IMR-90 (cell line): ENCODE measurements around the gene FXYD6. TPM values are rescaled to one million over a fixed set of nuclear protein-coding genes. Genes with fewer than 3 reads are reported as not detected.

Experiments used
- ATAC-seq: fragments of 200-7000 bp; cut with Tn5 transposase; 2 replicates; pipeline ENCODE4 v1.9.1; 2020; ENCODE audit warnings: low read depth, mild to moderate bottlenecking, moderate library complexity
- BruUV-seq: library from RNA; stranded (reverse); fragments of 400-500 nt; replicated peaks from 2 replicates; lab custom pipeline; 2021; lab: Mats Ljungman, UMichigan
- CTCF ChIA-PET: fragments of 300-600 bp; formaldehyde crosslinking; extraction: SDS; loops from one replicate; lab custom pipeline; 2021; ENCODE audit warnings: antibody characterized with exemption; lab: Yijun Ruan, JAX
- POLR2A ChIA-PET: fragments of 300-600 bp; sonication (Branson Sonifier 250); formaldehyde crosslinking; loops from one replicate; lab custom pipeline; 2022; ENCODE audit warnings: antibody characterized with exemption; ENCODE audit not compliant: unreplicated experiment; lab: Charles Lee
- DNase-seq: peaks from one replicate; pipeline ENCODE4 v3.0.0; 2013
- H2AFZ ChIP-seq: replicated peaks from 2 replicates; pipeline ENCODE3; 2013; ENCODE audit warnings: low read length, mild to moderate bottlenecking; ENCODE audit not compliant: poor library complexity
- H2AK5ac ChIP-seq: 2 replicates; pipeline ENCODE4 v1.6.1; 2013; ENCODE audit warnings: low read depth, low read length, inconsistent platforms
- H2AK9ac ChIP-seq: replicated peaks from 2 replicates; pipeline ENCODE3; 2013; ENCODE audit warnings: mild to moderate bottlenecking, low read depth, low read length, moderate library complexity; ENCODE audit not compliant: poor library complexity
- H2BK120ac ChIP-seq: 2 replicates; pipeline ENCODE4 v1.6.1; 2013; ENCODE audit warnings: low read depth, low read length, inconsistent platforms
- H2BK15ac ChIP-seq: 3 replicates; pipeline ENCODE4 v1.6.1; 2013; ENCODE audit warnings: low read depth, low read length, inconsistent platforms
- H2BK20ac ChIP-seq: 2 replicates; pipeline ENCODE4 v1.6.1; 2013; ENCODE audit warnings: low read depth, mild to moderate bottlenecking, inconsistent platforms, low read length, moderate library complexity
- H2BK5ac ChIP-seq: 2 replicates; pipeline ENCODE4 v1.6.1; 2013; ENCODE audit warnings: mild to moderate bottlenecking, low read depth, low read length, inconsistent platforms; ENCODE audit not compliant: poor library complexity, severe bottlenecking
- H3K14ac ChIP-seq: replicated peaks from 2 replicates; pipeline ENCODE4 v1.6.1; 2013; ENCODE audit warnings: low read depth, low read length, inconsistent platforms
- H3K18ac ChIP-seq: 2 replicates; pipeline ENCODE4 v1.6.1; 2013; ENCODE audit warnings: low read depth, low read length, control low read depth
- H3K23ac ChIP-seq: 2 replicates; pipeline ENCODE4 v1.6.1; 2013; ENCODE audit warnings: low read depth, low read length, inconsistent platforms
- H3K27ac ChIP-seq: 2 replicates; pipeline ENCODE4 v1.5.1; 2013; ENCODE audit warnings: mild to moderate bottlenecking, control low read depth, low read length; ENCODE audit not compliant: insufficient read depth
- H3K27me3 ChIP-seq: 2 replicates; pipeline ENCODE4 v1.6.1; 2013; ENCODE audit warnings: low read length; ENCODE audit not compliant: control insufficient read depth, insufficient read depth
- H3K36me3 ChIP-seq: 2 replicates; pipeline ENCODE4 v1.6.1; 2013; ENCODE audit warnings: low read length, mixed read lengths; ENCODE audit not compliant: control insufficient read depth, insufficient read depth
- H3K4ac ChIP-seq: 2 replicates; pipeline ENCODE4 v1.6.1; 2013; ENCODE audit warnings: low read depth, low read length, inconsistent platforms
- H3K4me1 ChIP-seq: 2 replicates; pipeline ENCODE4 v1.6.1; 2013; ENCODE audit warnings: low read length, mixed read lengths; ENCODE audit not compliant: control insufficient read depth, insufficient read depth
- H3K4me2 ChIP-seq: 2 replicates; pipeline ENCODE4 v1.6.1; 2013; ENCODE audit warnings: low read depth, mild to moderate bottlenecking, control low read depth, low read length, moderate library complexity
- H3K4me3 ChIP-seq: 2 replicates; pipeline ENCODE4 v1.5.1; 2013; ENCODE audit warnings: low read depth, mild to moderate bottlenecking, control low read depth, low read length, moderate library complexity; ENCODE audit not compliant: insufficient read depth
- H3K56ac ChIP-seq: 2 replicates; pipeline ENCODE4 v1.6.1; 2013; ENCODE audit warnings: low read length, inconsistent platforms; ENCODE audit not compliant: insufficient read depth; ENCODE audit errors: extremely low read depth
- H3K79me1 ChIP-seq, 2 experiments: 2 replicates each; pipeline ENCODE4 v1.6.1; 2013; ENCODE audit warnings: low read length in 2 of 2, inconsistent platforms in 1 of 2, low read depth in 1 of 2
- H3K9ac ChIP-seq: 2 replicates; pipeline ENCODE4 v1.6.1; 2013; ENCODE audit warnings: low read depth, low read length, control low read depth
- H3K9me1 ChIP-seq: 2 replicates; pipeline ENCODE4 v1.6.1; 2013; ENCODE audit warnings: low read length, inconsistent platforms; ENCODE audit not compliant: insufficient read depth
- H3K9me3 ChIP-seq: 2 replicates; pipeline ENCODE4 v1.6.1; 2013; ENCODE audit warnings: low read length; ENCODE audit not compliant: control insufficient read depth, insufficient read depth
- H4K20me1 ChIP-seq: 2 replicates; pipeline ENCODE4 v1.6.1; 2013; ENCODE audit warnings: low read length, inconsistent platforms; ENCODE audit not compliant: insufficient read depth
- H4K5ac ChIP-seq: 2 replicates; pipeline ENCODE4 v1.6.1; 2013; ENCODE audit warnings: mild to moderate bottlenecking, low read depth, low read length, control low read depth
- H4K8ac ChIP-seq, 2 experiments: 2 replicates each; pipeline ENCODE4 v1.6.1; 2013; ENCODE audit warnings: low read depth in 2 of 2, low read length in 2 of 2, control low read depth in 1 of 2, inconsistent platforms in 1 of 2
- H4K91ac ChIP-seq: 2 replicates; pipeline ENCODE4 v1.6.1; 2013; ENCODE audit warnings: low read depth, low read length, inconsistent platforms; ENCODE audit not compliant: insufficient read depth
- BHLHE40 ChIP-seq: fragments of 150-350 bp; IDR thresholded peaks from 2 replicates; pipeline ENCODE4 v1.6.1; 2016; ENCODE audit warnings: mild to moderate bottlenecking, low read depth, low read length
- CEBPB ChIP-seq: IDR thresholded peaks from 2 replicates; pipeline ENCODE4 v1.6.1; 2012; ENCODE audit warnings: low read depth, low read length, improper control_type of control experiment
- CHD1 ChIP-seq: IDR thresholded peaks from 2 replicates; pipeline ENCODE4 v1.6.1; 2012; ENCODE audit warnings: low read depth, low read length, improper control_type of control experiment
- FOS ChIP-seq: fragments of 150-350 bp; IDR thresholded peaks from 2 replicates; pipeline ENCODE4 v1.6.1; 2016; ENCODE audit warnings: low read depth, low read length
- MAFK ChIP-seq: IDR thresholded peaks from 2 replicates; pipeline ENCODE4 v1.6.1; 2012; ENCODE audit warnings: low read depth, low read length, improper control_type of control experiment
- MAZ ChIP-seq: IDR thresholded peaks from 2 replicates; pipeline ENCODE4 v1.6.1; 2012; ENCODE audit warnings: low read depth, mild to moderate bottlenecking, low read length, improper control_type of control experiment, moderate library complexity, borderline replicate concordance
- NFE2L2 ChIP-seq: fragments of 150-350 bp; IDR thresholded peaks from 2 replicates; pipeline ENCODE4 v1.6.1; 2016; ENCODE audit warnings: low read depth, mild to moderate bottlenecking, low read length
- POLR2A ChIP-seq: IDR thresholded peaks from 2 replicates; pipeline ENCODE4 v1.6.1; 2012; ENCODE audit warnings: mild to moderate bottlenecking, low read depth, low read length
- RAD21 ChIP-seq: IDR thresholded peaks from 2 replicates; pipeline ENCODE4 v1.6.1; 2012; ENCODE audit warnings: low read length, improper control_type of control experiment
- RFX5 ChIP-seq: IDR thresholded peaks from 2 replicates; pipeline ENCODE4 v1.8.0; 2012; ENCODE audit warnings: low read depth, mild to moderate bottlenecking, low read length, moderate library complexity
- SMC3 ChIP-seq: fragments of 150-350 bp; IDR thresholded peaks from 2 replicates; pipeline ENCODE4 v1.6.1; 2016; ENCODE audit warnings: low read depth, mild to moderate bottlenecking, antibody characterized with exemption, low read length, moderate library complexity
- WGBS, 2 experiments: methylation state at CpG; one replicate each; pipeline versions ENCODE4 v1.1.5 to v1.1.7; 2013; ENCODE audit warnings: missing lambda C conversion rate in 2 of 2; ENCODE audit not compliant: insufficient read length in 1 of 2; ENCODE audit errors: extremely low coverage in 2 of 2; 5-methylcytosine and 5-hydroxymethylcytosine counted together
- dilution Hi-C: fragments of 300-500 bp; cut with HindIII; formaldehyde crosslinking; loops from one replicate; pipeline ENCODE4 v1.14.3; 2018; ENCODE audit warnings: low sequenced_read_pairs; ENCODE audit not compliant: unreplicated experiment
- in situ Hi-C: fragments of 300-500 bp; cut with MboI; formaldehyde crosslinking; loops from 3 replicates; pipeline ENCODE4 v1.14.3; 2019; ENCODE audit warnings: low sequenced_read_pairs, inconsistent platforms, mixed read lengths
- intact Hi-C: fragments of 100-400 bp; cut with micrococcal nuclease; formaldehyde crosslinking; loops from 2 replicates; pipeline ENCODE4 v1.10.0; 2022
- polyA plus RNA-seq, 3 experiments: library from polyadenylated mRNA; depleted of rRNA; stranded (reverse); fragments of >200 nt; gene quantifications; 2 replicates each; pipeline ENCODE4 v1.2.3, GENCODE V29; 2012; ENCODE audit warnings: low replicate concordance in 1 of 3
- total RNA-seq: library from RNA; depleted of rRNA; stranded (reverse); fragments of >200 nt; gene quantifications from 2 replicates; pipeline ENCODE4 v1.2.3, GENCODE V29; 2012
- TF ChIP-seq, protein P1 (sequence below): conservative IDR thresholded peaks from 2 replicates; pipeline ENCODE4 v1.5.1; 2012; ENCODE audit warnings: mild to moderate bottlenecking, low read depth, low read length, improper control_type of control experiment
- TF ChIP-seq, protein P2 (sequence below): fragments of 150-350 bp; IDR thresholded peaks from 2 replicates; pipeline ENCODE4 v1.6.1; 2017; ENCODE audit warnings: mild to moderate bottlenecking, antibody characterized with exemption, low read length, low read depth
- TF ChIP-seq, protein P3 (sequence below): fragments of 150-350 bp; IDR thresholded peaks from 2 replicates; pipeline ENCODE4 v1.6.1; 2016; ENCODE audit warnings: low read depth, mild to moderate bottlenecking, low read length, moderate library complexity, borderline replicate concordance

Gene FXYD6
- total and polyA plus RNA-seq, 2 of the 4 experiments (the other 2 are of a cell fraction): 0.32 TPM; not detected in 1

DNA sequence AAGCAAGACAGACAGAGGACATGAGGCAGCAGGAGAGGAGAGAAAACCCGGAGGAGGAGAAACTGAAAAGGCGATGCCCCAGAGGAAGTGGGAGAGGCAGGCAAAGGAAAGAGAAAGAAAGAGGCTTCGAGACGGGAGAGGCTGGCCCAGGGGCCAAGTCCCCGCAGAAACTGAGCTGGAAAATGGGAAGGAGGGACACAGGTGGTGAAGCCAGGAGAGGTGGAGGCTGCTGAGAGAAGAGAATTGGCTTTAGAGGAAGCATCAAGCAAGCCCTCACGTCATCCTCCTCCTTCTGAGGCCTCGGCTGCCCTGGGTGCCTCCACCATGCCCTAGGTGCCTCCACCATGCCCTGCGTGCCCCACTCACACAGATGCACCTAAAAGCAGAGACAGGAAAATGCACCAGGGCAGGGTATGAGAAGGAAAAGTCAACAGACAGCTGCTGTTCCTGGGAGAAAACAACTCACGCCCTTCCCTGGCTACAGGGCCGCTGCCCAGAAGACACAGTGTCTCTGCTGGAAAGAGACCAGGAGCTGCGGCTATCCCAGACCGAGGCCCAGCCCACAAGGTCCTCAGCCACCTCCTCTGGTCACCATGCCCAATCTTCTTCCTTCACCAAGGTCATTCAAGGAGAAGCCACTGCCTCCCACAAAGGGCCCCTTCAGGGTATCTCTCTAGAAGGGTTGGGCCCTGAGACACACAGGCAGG, 14.3 kb downstream of the FXYD6 start:
- CTCF ChIA-PET: no interaction called here
- intact Hi-C loops: no loop called here
- Histone ChIP-seq H3K27ac (no peak overlapping the region), H4K20me1 (no peaks in the 10 kb centered on the region), H4K91ac (no peak overlapping the region), H3K9ac (no peak overlapping the region), H3K56ac (no peak overlapping the region), H2BK15ac (no peak overlapping the region), H3K4me1 (no peaks in the 10 kb centered on the region), H2AFZ (no peak overlapping the region), H4K8ac (no peak overlapping the region), H3K9me1 (no peaks in the 10 kb centered on the region), H3K9me3 (no peaks in the 10 kb centered on the region), H2BK5ac (no peak overlapping the region), H3K4me3 (no peak overlapping the region), H3K4ac (no peak overlapping the region), H2AK5ac (no peak overlapping the region), H4K5ac (no peak overlapping the region), H3K18ac (no peak overlapping the region), H3K27me3 (no peaks in the 10 kb centered on the region; the same call in 1 of the 2 replicates), H3K79me1 (no peaks in the 10 kb centered on the region), H3K4me2 (no peak overlapping the region), H2BK120ac (no peak overlapping the region), H2AK9ac (no peak overlapping the region), H3K23ac (no peak overlapping the region), H3K14ac (no peak overlapping the region), H2BK20ac (no peak overlapping the region), H3K36me3 (no peaks in the 10 kb centered on the region)
- TF ChIP-seq BHLHE40 (no peak), POLR2A (no peak), MAFK (no peak), RFX5 (no peak), MAZ (no peak), FOS (no peak), NFE2L2 (no peak), CHD1 (no peak), SMC3 (no peak), CEBPB (no peak), RAD21 (no peak)
- TF ChIP-seq, protein P1, sequence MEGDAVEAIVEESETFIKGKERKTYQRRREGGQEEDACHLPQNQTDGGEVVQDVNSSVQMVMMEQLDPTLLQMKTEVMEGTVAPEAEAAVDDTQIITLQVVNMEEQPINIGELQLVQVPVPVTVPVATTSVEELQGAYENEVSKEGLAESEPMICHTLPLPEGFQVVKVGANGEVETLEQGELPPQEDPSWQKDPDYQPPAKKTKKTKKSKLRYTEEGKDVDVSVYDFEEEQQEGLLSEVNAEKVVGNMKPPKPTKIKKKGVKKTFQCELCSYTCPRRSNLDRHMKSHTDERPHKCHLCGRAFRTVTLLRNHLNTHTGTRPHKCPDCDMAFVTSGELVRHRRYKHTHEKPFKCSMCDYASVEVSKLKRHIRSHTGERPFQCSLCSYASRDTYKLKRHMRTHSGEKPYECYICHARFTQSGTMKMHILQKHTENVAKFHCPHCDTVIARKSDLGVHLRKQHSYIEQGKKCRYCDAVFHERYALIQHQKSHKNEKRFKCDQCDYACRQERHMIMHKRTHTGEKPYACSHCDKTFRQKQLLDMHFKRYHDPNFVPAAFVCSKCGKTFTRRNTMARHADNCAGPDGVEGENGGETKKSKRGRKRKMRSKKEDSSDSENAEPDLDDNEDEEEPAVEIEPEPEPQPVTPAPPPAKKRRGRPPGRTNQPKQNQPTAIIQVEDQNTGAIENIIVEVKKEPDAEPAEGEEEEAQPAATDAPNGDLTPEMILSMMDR: no peak
- TF ChIP-seq, protein P2, sequence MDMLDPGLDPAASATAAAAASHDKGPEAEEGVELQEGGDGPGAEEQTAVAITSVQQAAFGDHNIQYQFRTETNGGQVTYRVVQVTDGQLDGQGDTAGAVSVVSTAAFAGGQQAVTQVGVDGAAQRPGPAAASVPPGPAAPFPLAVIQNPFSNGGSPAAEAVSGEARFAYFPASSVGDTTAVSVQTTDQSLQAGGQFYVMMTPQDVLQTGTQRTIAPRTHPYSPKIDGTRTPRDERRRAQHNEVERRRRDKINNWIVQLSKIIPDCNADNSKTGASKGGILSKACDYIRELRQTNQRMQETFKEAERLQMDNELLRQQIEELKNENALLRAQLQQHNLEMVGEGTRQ: no peak
- TF ChIP-seq, protein P3, sequence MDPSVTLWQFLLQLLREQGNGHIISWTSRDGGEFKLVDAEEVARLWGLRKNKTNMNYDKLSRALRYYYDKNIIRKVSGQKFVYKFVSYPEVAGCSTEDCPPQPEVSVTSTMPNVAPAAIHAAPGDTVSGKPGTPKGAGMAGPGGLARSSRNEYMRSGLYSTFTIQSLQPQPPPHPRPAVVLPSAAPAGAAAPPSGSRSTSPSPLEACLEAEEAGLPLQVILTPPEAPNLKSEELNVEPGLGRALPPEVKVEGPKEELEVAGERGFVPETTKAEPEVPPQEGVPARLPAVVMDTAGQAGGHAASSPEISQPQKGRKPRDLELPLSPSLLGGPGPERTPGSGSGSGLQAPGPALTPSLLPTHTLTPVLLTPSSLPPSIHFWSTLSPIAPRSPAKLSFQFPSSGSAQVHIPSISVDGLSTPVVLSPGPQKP: no peak
- in situ Hi-C loops: no loop called here
- POLR2A ChIA-PET: no interaction called here
- WGBS, 2 experiments: 40% methylated on average over 1 of the region's 12 CpGs; no CpG with 5 or more reads in 1 of the 2 experiments
- ATAC-seq: no peak
- BruUV-seq: no TSS peak
- dilution Hi-C loops: no loop called here
- no peak for DNase-seq
